HEK293 (cell line): Measurements from ENCODE around the gene MOB3C.

ENCODE experiments used
- CTCF ChIA-PET: fragments of 350-600 bp; formaldehyde crosslinking; extraction: SDS; loops from one replicate; lab custom pipeline; 2021; ENCODE audit warnings: antibody characterized with exemption; lab: Yijun Ruan, JAX
- POLR2A ChIA-PET: fragments of 300-600 bp; formaldehyde crosslinking; extraction: SDS; loops from one replicate; lab custom pipeline; 2020; ENCODE audit warnings: antibody characterized with exemption, inconsistent platforms; lab: Yijun Ruan, JAX
- H3K27ac ChIP-seq: fragments of 200-500 bp; sonication (Bioruptor generic); 2 replicates; pipeline ENCODE4 v1.5.1; 2014; ENCODE audit warnings: low read depth, low read length, control low read depth, inconsistent platforms; ENCODE audit errors: extremely low read depth
- H3K36me3 ChIP-seq, 2 experiments: fragments of 200-500 bp in 1 of 2; sonication (Bioruptor generic) in 1 of 2; 1 replicate in 1 of 2; 2 replicates in 1 of 2; pipeline ENCODE4 v1.5.1; 2014 to 2017; ENCODE audit warnings: inconsistent platforms in 2 of 2, low read length in 2 of 2; ENCODE audit not compliant: control insufficient read depth in 2 of 2, insufficient read depth in 1 of 2
- H3K4me1 ChIP-seq: fragments of 200-500 bp; sonication (Bioruptor generic); 2 replicates; pipeline ENCODE4 v1.5.1; 2014; ENCODE audit warnings: mild to moderate bottlenecking, low read length, inconsistent platforms; ENCODE audit not compliant: control insufficient read depth, insufficient read depth
- H3K4me3 ChIP-seq: 2 replicates; pipeline ENCODE4 v1.5.1; 2011; ENCODE audit warnings: low read depth, mild to moderate bottlenecking, control low read depth, low read length, moderate library complexity
- H3K9me3 ChIP-seq: fragments of 200-500 bp; sonication (Bioruptor generic); 2 replicates; pipeline ENCODE4 v1.5.1; 2014; ENCODE audit warnings: low read depth, low read length, inconsistent platforms; ENCODE audit not compliant: control insufficient read depth, insufficient read depth
- HOXA7 ChIP-seq: sonication (generic); formaldehyde crosslinking; IDR thresholded peaks from 2 replicates; pipeline ENCODE4 v1.8.1; 2022; ENCODE audit warnings: missing genetic modification reagents, borderline replicate concordance
- IKZF3 ChIP-seq: fragments of 450-650 bp; IDR thresholded peaks from 2 replicates; pipeline ENCODE4 v1.5.0; 2018; ENCODE audit warnings: missing biosample characterization, mild to moderate bottlenecking, missing genetic modification characterization, moderate library complexity
- REPIN1 ChIP-seq: fragments of 450-650 bp; formaldehyde crosslinking; IDR thresholded peaks from 2 replicates; pipeline ENCODE4 v1.5.1; 2017; ENCODE audit warnings: missing biosample characterization, missing genetic modification characterization, low read depth
- SCRT1 ChIP-seq: fragments of 450-650 bp; formaldehyde crosslinking; IDR thresholded peaks from 2 replicates; pipeline ENCODE4 v1.5.1; 2016; ENCODE audit warnings: missing biosample characterization, missing genetic modification characterization, borderline replicate concordance
- SP2 ChIP-seq: fragments of 450-650 bp; formaldehyde crosslinking; IDR thresholded peaks from 2 replicates; pipeline ENCODE4 v1.5.1; 2016; ENCODE audit warnings: missing biosample characterization, missing genetic modification characterization
- SP7 ChIP-seq: fragments of 450-650 bp; formaldehyde crosslinking; IDR thresholded peaks from 2 replicates; pipeline ENCODE4 v1.5.1; 2016; ENCODE audit warnings: missing biosample characterization, missing genetic modification characterization
- WT1 ChIP-seq: fragments of 450-650 bp; formaldehyde crosslinking; IDR thresholded peaks from 2 replicates; pipeline ENCODE4 v1.5.1; 2016; ENCODE audit warnings: missing biosample characterization, missing genetic modification characterization
- ZBTB44 ChIP-seq: fragments of 450-650 bp; IDR thresholded peaks from 2 replicates; pipeline ENCODE4 v1.5.1; 2018; ENCODE audit warnings: missing biosample characterization, mild to moderate bottlenecking, missing genetic modification characterization
- ZFP69B ChIP-seq: fragments of 450-650 bp; formaldehyde crosslinking; IDR thresholded peaks from 2 replicates; pipeline ENCODE4 v1.5.1; 2016; ENCODE audit warnings: missing biosample characterization, missing genetic modification characterization
- ZNF132 ChIP-seq: fragments of 450-650 bp; formaldehyde crosslinking; IDR thresholded peaks from 2 replicates; pipeline ENCODE4 v1.5.1; 2017; ENCODE audit warnings: missing biosample characterization, missing genetic modification characterization, borderline replicate concordance
- ZNF16 ChIP-seq: fragments of 450-650 bp; formaldehyde crosslinking; IDR thresholded peaks from 2 replicates; pipeline ENCODE4 v1.5.1; 2016; ENCODE audit warnings: low read depth, missing biosample characterization, missing genetic modification characterization
- ZNF202 ChIP-seq: fragments of 450-650 bp; formaldehyde crosslinking; IDR thresholded peaks from 2 replicates; pipeline ENCODE4 v1.5.1; 2016; ENCODE audit warnings: missing biosample characterization, missing genetic modification characterization, borderline replicate concordance
- ZNF223 ChIP-seq: fragments of 450-650 bp; formaldehyde crosslinking; IDR thresholded peaks from 2 replicates; pipeline ENCODE4 v1.5.1; 2016; ENCODE audit warnings: missing biosample characterization, missing genetic modification characterization
- ZNF266 ChIP-seq: fragments of 450-650 bp; formaldehyde crosslinking; IDR thresholded peaks from 2 replicates; pipeline ENCODE4 v1.5.1; 2016; ENCODE audit warnings: missing biosample characterization, missing genetic modification characterization, low read depth
- ZNF302 ChIP-seq: fragments of 450-650 bp; formaldehyde crosslinking; IDR thresholded peaks from 2 replicates; pipeline ENCODE4 v1.5.1; 2016; ENCODE audit warnings: missing biosample characterization, missing genetic modification characterization, low read depth
- ZNF324 ChIP-seq: fragments of 450-650 bp; formaldehyde crosslinking; IDR thresholded peaks from 2 replicates; pipeline ENCODE4 v1.5.1; 2016; ENCODE audit warnings: missing biosample characterization, missing genetic modification characterization
- ZNF433 ChIP-seq: fragments of 450-650 bp; formaldehyde crosslinking; IDR thresholded peaks from 2 replicates; pipeline ENCODE4 v1.5.1; 2016; ENCODE audit warnings: missing biosample characterization, missing genetic modification characterization, low read depth
- ZNF621 ChIP-seq: fragments of 450-650 bp; formaldehyde crosslinking; IDR thresholded peaks from 2 replicates; pipeline ENCODE4 v1.5.1; 2017; ENCODE audit warnings: missing biosample characterization, missing genetic modification characterization
- ZNF624 ChIP-seq: fragments of 450-650 bp; formaldehyde crosslinking; IDR thresholded peaks from 2 replicates; pipeline ENCODE4 v1.5.1; 2017; ENCODE audit warnings: missing biosample characterization, missing genetic modification characterization
- ZNF701 ChIP-seq: fragments of 450-650 bp; formaldehyde crosslinking; IDR thresholded peaks from 2 replicates; pipeline ENCODE4 v1.5.1; 2016; ENCODE audit warnings: missing biosample characterization, missing genetic modification characterization
- ZSCAN16 ChIP-seq: fragments of 450-650 bp; formaldehyde crosslinking; IDR thresholded peaks from 2 replicates; pipeline ENCODE4 v1.5.1; 2016; ENCODE audit warnings: missing biosample characterization, missing genetic modification characterization
- ZSCAN30 ChIP-seq: fragments of 450-650 bp; IDR thresholded peaks from 2 replicates; pipeline ENCODE4 v1.5.1; 2018; ENCODE audit warnings: missing biosample characterization, mild to moderate bottlenecking, missing genetic modification characterization, moderate library complexity
- ZSCAN4 ChIP-seq: fragments of 450-650 bp; formaldehyde crosslinking; IDR thresholded peaks from 2 replicates; pipeline ENCODE4 v1.5.1; 2017; ENCODE audit warnings: missing biosample characterization, missing genetic modification characterization

The MOB3C gene

GRCh38 chr1:46638921-46639320 is 22.3 kb upstream of the MOB3C start:
- no peak for TF ChIP-seq ZSCAN16 (tag by site-specific recombination)
- no peak for TF ChIP-seq ZNF132
- no peak for TF ChIP-seq ZNF223 (tag by site-specific recombination)
- TF ChIP-seq ZNF624 (tag by site-specific recombination) = no peak
- no peak for TF ChIP-seq ZBTB44
- TF ChIP-seq ZNF202 (tag by site-specific recombination) = no peak
- TF ChIP-seq ZFP69B (tag by site-specific recombination) = no peak
- TF ChIP-seq ZSCAN30 = no peak
- no peak for TF ChIP-seq ZNF324
- no peak for TF ChIP-seq IKZF3
- TF ChIP-seq HOXA7 = no peak
- no peak for TF ChIP-seq ZSCAN4 (tag by site-specific recombination)
- TF ChIP-seq REPIN1 (tag by site-specific recombination) = no peak
- TF ChIP-seq ZNF302 (tag by site-specific recombination) = no peak
- no peak for TF ChIP-seq SP2 (tag by site-specific recombination)
- TF ChIP-seq ZNF701 (tag by site-specific recombination) = no peak
- peaks cover 6 to 82% of the 10 kb centered on the region in 2 experiments; a peak in 2 of 3 replicates for H3K36me3 ChIP-seq
- no peak overlapping the region for H3K4me3 ChIP-seq
- H3K9me3 ChIP-seq = no peaks in the 10 kb centered on the region
- ChIA-PET POLR2A (no interaction called here), CTCF (no interaction called here)
- H3K27ac ChIP-seq = no peak overlapping the region
- peaks cover 4% of the 10 kb centered on the region for H3K4me1 ChIP-seq

GRCh38 chr1:46637444-46638083 is 21.0 kb upstream of the MOB3C start:
- no peak overlapping the region for H3K27ac ChIP-seq
- H3K36me3 ChIP-seq = peaks cover 6 to 84% of the 10 kb centered on the region in 2 experiments; a peak in 2 of 3 replicates
- no peaks in the 10 kb centered on the region for H3K9me3 ChIP-seq
- CTCF ChIA-PET = no interaction called here
- no peaks in the 10 kb centered on the region for H3K4me1 ChIP-seq
- TF ChIP-seq ZSCAN16 (tag by site-specific recombination) (no peak), ZNF621 (tag by site-specific recombination) (no peak), ZNF266 (no peak), SCRT1 (tag by site-specific recombination) (no peak), SP7 (tag by site-specific recombination) (no peak), WT1 (tag by site-specific recombination) (no peak), ZNF16 (tag by site-specific recombination) (no peak), ZNF433 (tag by site-specific recombination) (no peak)
- TF ChIP-seq, all 188 proteins: peak for 0
- no peak overlapping the region for H3K4me3 ChIP-seq
- POLR2A ChIA-PET = no interaction called here
